OCI-LY1 (cell line): Measurements from ENCODE around the gene LIMS1.

Source experiments
- H2AFZ ChIP-seq: fragments of 200-600 bp; sonication (generic), shearing (Covaris generic); 2 replicates; pipeline ENCODE4 v1.6.0; 2014; ENCODE audit warnings: antibody characterized with exemption, mild to moderate bottlenecking, low read length
- H3F3A ChIP-seq: fragments of 200-600 bp; sonication (generic), shearing (Covaris generic); 2 replicates; pipeline ENCODE4 v1.6.0; 2014; ENCODE audit warnings: mild to moderate bottlenecking, antibody characterized with exemption, low read length, moderate library complexity; ENCODE audit not compliant: insufficient read depth
- H3K27ac ChIP-seq: fragments of 200-600 bp; sonication (generic); 2 replicates; pipeline ENCODE4 v1.5.1; 2014; ENCODE audit warnings: low read length, mixed run types, mild to moderate bottlenecking, low read depth; ENCODE audit not compliant: poor library complexity, severe bottlenecking
- H3K27me3 ChIP-seq: fragments of 200-600 bp; sonication (generic); 2 replicates; pipeline ENCODE4 v1.6.0; 2014; ENCODE audit warnings: antibody characterized with exemption, mild to moderate bottlenecking, low read length, moderate library complexity; ENCODE audit not compliant: insufficient read depth
- H3K36me3 ChIP-seq: fragments of 200-600 bp; sonication (generic); 2 replicates; pipeline ENCODE4 v1.6.1; 2014; ENCODE audit warnings: mild to moderate bottlenecking, antibody characterized with exemption, low read length, moderate library complexity, mixed read lengths; ENCODE audit not compliant: insufficient read depth
- H3K4me1 ChIP-seq: fragments of 200-600 bp; sonication (generic); 2 replicates; pipeline ENCODE4 v1.5.1; 2014; ENCODE audit warnings: mild to moderate bottlenecking, low read length, moderate library complexity; ENCODE audit not compliant: insufficient read depth, severe bottlenecking
- H3K4me2 ChIP-seq: fragments of 200-600 bp; sonication (generic), shearing (Covaris generic); 2 replicates; pipeline ENCODE4 v1.6.1; 2014; ENCODE audit warnings: low read length
- H3K4me3 ChIP-seq: fragments of 200-600 bp; sonication (generic); 2 replicates; pipeline ENCODE4 v1.5.1; 2014; ENCODE audit warnings: low read length, low read depth, mild to moderate bottlenecking, mixed read lengths; ENCODE audit not compliant: poor library complexity, severe bottlenecking
- H3K79me2 ChIP-seq: fragments of 200-600 bp; shearing (Covaris generic); 2 replicates; pipeline ENCODE4 v1.6.1; 2016; ENCODE audit warnings: mixed run types, low read length, mixed read lengths; ENCODE audit not compliant: insufficient read depth
- H3K9ac ChIP-seq: fragments of 200-600 bp; sonication (generic), shearing (Covaris generic); 2 replicates; pipeline ENCODE4 v1.6.1; 2014; ENCODE audit warnings: mild to moderate bottlenecking, low read length, mixed read lengths
- H3K9me2 ChIP-seq: fragments of 200-600 bp; sonication (generic), shearing (Covaris generic); 2 replicates; pipeline ENCODE4 v1.6.1; 2014; ENCODE audit warnings: low read depth, mild to moderate bottlenecking, low read length, mixed read lengths
- H3K9me3 ChIP-seq: fragments of 200-600 bp; shearing (Covaris generic); 2 replicates; pipeline ENCODE4 v1.6.1; 2014; ENCODE audit warnings: low read length, mixed read lengths
- H4K20me1 ChIP-seq: fragments of 200-600 bp; sonication (generic), shearing (Covaris generic); 2 replicates; pipeline ENCODE4 v1.6.0; 2016; ENCODE audit warnings: mild to moderate bottlenecking, low read length; ENCODE audit not compliant: insufficient read depth
- CTCF ChIP-seq: fragments of 200-600 bp; sonication (generic), shearing (Covaris generic); IDR thresholded peaks from 2 replicates; pipeline ENCODE4 v1.5.1; 2017; ENCODE audit warnings: mild to moderate bottlenecking, antibody characterized with exemption, low read length, moderate library complexity, mixed read lengths
- EZH2 ChIP-seq: fragments of 200-600 bp; sonication (generic), shearing (Covaris generic); IDR thresholded peaks from 2 replicates; pipeline ENCODE4 v1.8.0; 2017; ENCODE audit warnings: borderline replicate concordance, mixed run types, mild to moderate bottlenecking, antibody characterized with exemption, low read length, moderate library complexity, mixed read lengths

The LIMS1 gene

GRCh38 chr2:108625186-108625827 lies 91.0 kb downstream of the LIMS1 start:
- H3K4me3 ChIP-seq, result peak overlapping the region; percentile 47
- H3K27me3 ChIP-seq, result no peaks in the 10 kb centered on the region
- no peaks in the 10 kb centered on the region for H4K20me1 ChIP-seq
- TF ChIP-seq EZH2 (no peak), CTCF (no peak)
- H3K9me2 ChIP-seq, result no peaks in the 10 kb centered on the region
- H3K4me2 ChIP-seq, result peak overlapping the region; percentile 63
- H3K36me3 ChIP-seq, result peaks cover 3% of the 10 kb centered on the region; the same call in 1 of the 2 replicates
- H2AFZ ChIP-seq, result no peak overlapping the region
- H3K9me3 ChIP-seq, result no peaks in the 10 kb centered on the region
- peak overlapping the region; percentile 53; the same call in 1 of the 2 replicates for H3K9ac ChIP-seq
- H3K4me1 ChIP-seq, result peaks cover 82% of the 10 kb centered on the region
- H3F3A ChIP-seq, result no peaks in the 10 kb centered on the region
- H3K27ac ChIP-seq, result peak overlapping the region; percentile 82
- peaks cover 69% of the 10 kb centered on the region for H3K79me2 ChIP-seq

GRCh38 chr2:108625828-108626195 lies 91.5 kb downstream of the LIMS1 start:
- Histone ChIP-seq H3F3A (no peaks in the 10 kb centered on the region), H3K36me3 (peaks cover 3% of the 10 kb centered on the region; the same call in 1 of the 2 replicates), H3K9me2 (no peaks in the 10 kb centered on the region), H3K9ac (peak overlapping the region; percentile 53; the same call in 1 of the 2 replicates), H3K4me3 (peak overlapping the region; percentile 47), H3K9me3 (no peaks in the 10 kb centered on the region), H2AFZ (no peak overlapping the region), H3K4me1 (peaks cover 82% of the 10 kb centered on the region), H3K27ac (peak overlapping the region; percentile 82), H3K4me2 (peak overlapping the region; percentile 63), H3K79me2 (peaks cover 74% of the 10 kb centered on the region), H4K20me1 (no peaks in the 10 kb centered on the region), H3K27me3 (no peaks in the 10 kb centered on the region)
- TF ChIP-seq EZH2, result no peak
- TF ChIP-seq CTCF, result no peak

- TF ChIP-seq EZH2 (no peak), CTCF (no peak)
- H3K9me3 ChIP-seq, result no peaks in the 10 kb centered on the region
- H3K27ac ChIP-seq, result peak overlapping the region; percentile 82
- H3K4me2 ChIP-seq, result peak overlapping the region; percentile 63; the same call in 1 of the 2 replicates
- H3K27me3 ChIP-seq, result no peaks in the 10 kb centered on the region
- no peaks in the 10 kb centered on the region for H4K20me1 ChIP-seq
- H3K9ac ChIP-seq, result no peak overlapping the region
- no peak overlapping the region for H2AFZ ChIP-seq
- no peak overlapping the region for H3K4me3 ChIP-seq
- H3K36me3 ChIP-seq, result peaks cover 3% of the 10 kb centered on the region; the same call in 1 of the 2 replicates
- no peaks in the 10 kb centered on the region for H3K9me2 ChIP-seq
- peaks cover 78% of the 10 kb centered on the region for H3K79me2 ChIP-seq
- H3K4me1 ChIP-seq, result peaks cover 83% of the 10 kb centered on the region
- no peaks in the 10 kb centered on the region for H3F3A ChIP-seq
These were observed 92.7 kb downstream of the LIMS1 start for GRCh38 chr2:108626995-108627394.
